ENCODE measurements around the gene ANKRD23. TPM values are rescaled to one million over a fixed set of nuclear protein-coding genes. Genes with fewer than 3 reads are reported as not detected.

ANKRD23 gene
- polyA plus RNA-seq, 1 donor from 2014 or later: 12.1 TPM

- Histone ChIP-seq H4K20me1 (ENCODE audit: insufficient read depth) (no peaks in the 10 kb centered on the region), H3K9ac (ENCODE audit: low read length) (no peak overlapping the region), H3K27me3 (ENCODE audit: insufficient read depth, low read depth, low read length) (no peaks in the 10 kb centered on the region), H3K9me3 (ENCODE audit: low read length) (no peaks in the 10 kb centered on the region), H3K4me2 (ENCODE audit: low read length) (no peak overlapping the region), H3K79me2 (replicated peaks; ENCODE audit: insufficient read depth, low read length) (peaks cover 26% of the 10 kb centered on the region), H3K27ac (ENCODE audit: low read length) (no peak overlapping the region), H2AFZ (ENCODE audit: low read depth, low read length) (no peak overlapping the region), H3K9me2 (ENCODE audit: insufficient read depth, low read length) (no peaks in the 10 kb centered on the region), H3K36me3 (ENCODE audit: insufficient read depth, low read length) (peaks cover 7% of the 10 kb centered on the region), H3F3A (ENCODE audit: insufficient read depth, low read length, poor library complexity, severe bottlenecking) (no peaks in the 10 kb centered on the region), H3K4me3 (ENCODE audit: low read length) (no peak overlapping the region)
- no peak for TF ChIP-seq TAF1 (IDR thresholded peaks at IDR 0.05; ENCODE audit: low read depth)
- TF ChIP-seq, protein P1, sequence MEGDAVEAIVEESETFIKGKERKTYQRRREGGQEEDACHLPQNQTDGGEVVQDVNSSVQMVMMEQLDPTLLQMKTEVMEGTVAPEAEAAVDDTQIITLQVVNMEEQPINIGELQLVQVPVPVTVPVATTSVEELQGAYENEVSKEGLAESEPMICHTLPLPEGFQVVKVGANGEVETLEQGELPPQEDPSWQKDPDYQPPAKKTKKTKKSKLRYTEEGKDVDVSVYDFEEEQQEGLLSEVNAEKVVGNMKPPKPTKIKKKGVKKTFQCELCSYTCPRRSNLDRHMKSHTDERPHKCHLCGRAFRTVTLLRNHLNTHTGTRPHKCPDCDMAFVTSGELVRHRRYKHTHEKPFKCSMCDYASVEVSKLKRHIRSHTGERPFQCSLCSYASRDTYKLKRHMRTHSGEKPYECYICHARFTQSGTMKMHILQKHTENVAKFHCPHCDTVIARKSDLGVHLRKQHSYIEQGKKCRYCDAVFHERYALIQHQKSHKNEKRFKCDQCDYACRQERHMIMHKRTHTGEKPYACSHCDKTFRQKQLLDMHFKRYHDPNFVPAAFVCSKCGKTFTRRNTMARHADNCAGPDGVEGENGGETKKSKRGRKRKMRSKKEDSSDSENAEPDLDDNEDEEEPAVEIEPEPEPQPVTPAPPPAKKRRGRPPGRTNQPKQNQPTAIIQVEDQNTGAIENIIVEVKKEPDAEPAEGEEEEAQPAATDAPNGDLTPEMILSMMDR (IDR thresholded peaks at IDR 0.05; ENCODE audit: poor library complexity, severe bottlenecking): no peak
- no peak for TF ChIP-seq EZH2 (IDR thresholded peaks at IDR 0.05; ENCODE audit: borderline replicate concordance, insufficient read depth, low read length, poor library complexity, severe bottlenecking)
- no peak for TF ChIP-seq SMC3 (conservative IDR thresholded peaks at IDR 0.05; ENCODE audit: poor library complexity)
- no peak for TF ChIP-seq REST (IDR thresholded peaks at IDR 0.05; ENCODE audit: borderline replicate concordance)
- TF ChIP-seq MXI1 (conservative IDR thresholded peaks at IDR 0.05; ENCODE audit: poor library complexity, severe bottlenecking): no peak
- no peak for TF ChIP-seq POLR2AphosphoS5 (IDR thresholded peaks at IDR 0.05)
- no peak for TF ChIP-seq EP300 (conservative IDR thresholded peaks at IDR 0.05; ENCODE audit: poor library complexity, severe bottlenecking)
- TF ChIP-seq RAD21 (conservative IDR thresholded peaks at IDR 0.05): no peak
Measured at GRCh38 chr2:96822786-96823185, 21.0 kb downstream of the ANKRD23 start.

- no peak overlapping the region for H3K4me2 ChIP-seq (ENCODE audit: low read length)
- peaks cover 32% of the 10 kb centered on the region for H3K79me2 ChIP-seq (replicated peaks; ENCODE audit: insufficient read depth, low read length)
- no peaks in the 10 kb centered on the region for H3K36me3 ChIP-seq (ENCODE audit: insufficient read depth, low read length)
- no peaks in the 10 kb centered on the region for H3K27me3 ChIP-seq (ENCODE audit: insufficient read depth, low read depth, low read length)
- H3K9ac ChIP-seq (ENCODE audit: low read length): no peak overlapping the region
- H3K4me3 ChIP-seq (ENCODE audit: low read length): peak overlapping the region; percentile 19
- no peaks in the 10 kb centered on the region for H3K9me3 ChIP-seq (ENCODE audit: low read length)
- no peaks in the 10 kb centered on the region for H4K20me1 ChIP-seq (ENCODE audit: insufficient read depth)
- no peaks in the 10 kb centered on the region for H3K9me2 ChIP-seq (ENCODE audit: insufficient read depth, low read length)
- no peak overlapping the region for H2AFZ ChIP-seq (ENCODE audit: low read depth, low read length)
- H3K27ac ChIP-seq (ENCODE audit: low read length): no peak overlapping the region
- no peaks in the 10 kb centered on the region for H3F3A ChIP-seq (ENCODE audit: insufficient read depth, low read length, poor library complexity, severe bottlenecking)
- TF ChIP-seq MXI1 (conservative IDR thresholded peaks at IDR 0.05; ENCODE audit: poor library complexity, severe bottlenecking) (no peak), EZH2 (IDR thresholded peaks at IDR 0.05; ENCODE audit: borderline replicate concordance, insufficient read depth, low read length, poor library complexity, severe bottlenecking) (no peak), RAD21 (conservative IDR thresholded peaks at IDR 0.05) (no peak), EP300 (conservative IDR thresholded peaks at IDR 0.05; ENCODE audit: poor library complexity, severe bottlenecking) (no peak), SMC3 (conservative IDR thresholded peaks at IDR 0.05; ENCODE audit: poor library complexity) (no peak), REST (IDR thresholded peaks at IDR 0.05; ENCODE audit: borderline replicate concordance) (no peak), POLR2AphosphoS5 (IDR thresholded peaks at IDR 0.05) (no peak), TAF1 (IDR thresholded peaks at IDR 0.05; ENCODE audit: low read depth) (no peak)
- TF ChIP-seq, protein P1 (IDR thresholded peaks at IDR 0.05; ENCODE audit: poor library complexity, severe bottlenecking): no peak
Measured at GRCh38 chr2:96821113-96821675, 22.6 kb downstream of the ANKRD23 start.
